Measurements from ENCODE around the gene PDE11A.
A peak's percentile ranks its signal among the peaks of the same experiment; 100 is the strongest.

DNA sequence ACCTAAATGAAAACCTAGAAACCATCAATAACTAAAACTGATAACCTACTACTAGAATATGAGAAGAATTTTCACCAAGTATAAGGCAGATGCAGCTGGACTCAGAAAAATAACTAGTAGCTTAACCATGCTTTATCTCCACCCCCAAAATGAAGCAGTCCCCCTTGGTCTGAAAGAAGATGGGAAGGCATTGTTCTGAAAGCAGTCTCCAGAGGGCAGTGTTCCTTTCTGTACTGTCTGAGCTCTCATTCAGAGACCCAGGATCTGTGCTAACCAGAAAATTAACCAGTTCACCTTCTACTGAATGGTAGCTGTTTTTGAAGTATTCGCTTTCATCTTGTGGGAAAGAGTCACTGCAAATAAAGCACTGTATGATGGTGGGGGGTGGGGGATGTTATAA lies 273.0 kb downstream of the PDE11A start:
- TF ChIP-seq MAFK (IDR thresholded peaks at IDR 0.05; ENCODE audit: partially characterized antibody) (no peak), POLR2A (IDR thresholded peaks at IDR 0.05; ENCODE audit: low read length) (no peak), POLR2AphosphoS2 (conservative IDR thresholded peaks at IDR 0.05; ENCODE audit: low read length) (no peak), FOSL2 (IDR thresholded peaks at IDR 0.05) (no peak), FOSL2 (CRISPR knock-in tag; IDR thresholded peaks at IDR 0.05) (no peak), HDAC2 (IDR thresholded peaks at IDR 0.05) (no peak)
- TF ChIP-seq, protein P1, sequence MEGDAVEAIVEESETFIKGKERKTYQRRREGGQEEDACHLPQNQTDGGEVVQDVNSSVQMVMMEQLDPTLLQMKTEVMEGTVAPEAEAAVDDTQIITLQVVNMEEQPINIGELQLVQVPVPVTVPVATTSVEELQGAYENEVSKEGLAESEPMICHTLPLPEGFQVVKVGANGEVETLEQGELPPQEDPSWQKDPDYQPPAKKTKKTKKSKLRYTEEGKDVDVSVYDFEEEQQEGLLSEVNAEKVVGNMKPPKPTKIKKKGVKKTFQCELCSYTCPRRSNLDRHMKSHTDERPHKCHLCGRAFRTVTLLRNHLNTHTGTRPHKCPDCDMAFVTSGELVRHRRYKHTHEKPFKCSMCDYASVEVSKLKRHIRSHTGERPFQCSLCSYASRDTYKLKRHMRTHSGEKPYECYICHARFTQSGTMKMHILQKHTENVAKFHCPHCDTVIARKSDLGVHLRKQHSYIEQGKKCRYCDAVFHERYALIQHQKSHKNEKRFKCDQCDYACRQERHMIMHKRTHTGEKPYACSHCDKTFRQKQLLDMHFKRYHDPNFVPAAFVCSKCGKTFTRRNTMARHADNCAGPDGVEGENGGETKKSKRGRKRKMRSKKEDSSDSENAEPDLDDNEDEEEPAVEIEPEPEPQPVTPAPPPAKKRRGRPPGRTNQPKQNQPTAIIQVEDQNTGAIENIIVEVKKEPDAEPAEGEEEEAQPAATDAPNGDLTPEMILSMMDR (IDR thresholded peaks at IDR 0.05): peak; percentile 48; the same call in 2 of the 3 replicates
- TF ChIP-seq, protein P2, sequence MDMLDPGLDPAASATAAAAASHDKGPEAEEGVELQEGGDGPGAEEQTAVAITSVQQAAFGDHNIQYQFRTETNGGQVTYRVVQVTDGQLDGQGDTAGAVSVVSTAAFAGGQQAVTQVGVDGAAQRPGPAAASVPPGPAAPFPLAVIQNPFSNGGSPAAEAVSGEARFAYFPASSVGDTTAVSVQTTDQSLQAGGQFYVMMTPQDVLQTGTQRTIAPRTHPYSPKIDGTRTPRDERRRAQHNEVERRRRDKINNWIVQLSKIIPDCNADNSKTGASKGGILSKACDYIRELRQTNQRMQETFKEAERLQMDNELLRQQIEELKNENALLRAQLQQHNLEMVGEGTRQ (IDR thresholded peaks at IDR 0.05): no peak
- TF ChIP-seq, protein P3, sequence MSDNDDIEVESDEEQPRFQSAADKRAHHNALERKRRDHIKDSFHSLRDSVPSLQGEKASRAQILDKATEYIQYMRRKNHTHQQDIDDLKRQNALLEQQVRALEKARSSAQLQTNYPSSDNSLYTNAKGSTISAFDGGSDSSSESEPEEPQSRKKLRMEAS (IDR thresholded peaks at IDR 0.05): no peak

Data from A549 (cell line).